HEK293 (cell line): ENCODE data around the gene FOSL1.
A peak's percentile ranks its signal among the peaks of the same experiment; 100 is the strongest.

ENCODE experiments used
- BCL11B ChIP-seq: fragments of 450-650 bp; formaldehyde crosslinking; IDR thresholded peaks from 2 replicates; pipeline ENCODE4 v1.5.1; 2016; ENCODE audit warnings: low read depth, missing biosample characterization, missing genetic modification characterization
- HOXC10 ChIP-seq: sonication (generic); formaldehyde crosslinking; IDR thresholded peaks from 2 replicates; pipeline ENCODE4 v1.8.1; 2023; ENCODE audit warnings: mild to moderate bottlenecking, missing genetic modification reagents
- IKZF3 ChIP-seq: fragments of 450-650 bp; IDR thresholded peaks from 2 replicates; pipeline ENCODE4 v1.5.0; 2018; ENCODE audit warnings: missing biosample characterization, mild to moderate bottlenecking, missing genetic modification characterization, moderate library complexity
- KLF16 ChIP-seq: fragments of 450-650 bp; formaldehyde crosslinking; IDR thresholded peaks from 2 replicates; pipeline ENCODE4 v1.5.1; 2017; ENCODE audit warnings: missing biosample characterization, missing genetic modification characterization
- SP7 ChIP-seq: fragments of 450-650 bp; formaldehyde crosslinking; IDR thresholded peaks from 2 replicates; pipeline ENCODE4 v1.5.1; 2016; ENCODE audit warnings: missing biosample characterization, missing genetic modification characterization
- ZFHX2 ChIP-seq: fragments of 450-650 bp; formaldehyde crosslinking; conservative IDR thresholded peaks from 2 replicates; pipeline ENCODE4 v1.5.1; 2016; ENCODE audit warnings: missing biosample characterization, missing genetic modification characterization
- ZFP37 ChIP-seq: fragments of 450-650 bp; formaldehyde crosslinking; IDR thresholded peaks from 2 replicates; pipeline ENCODE4 v1.5.1; 2016; ENCODE audit warnings: missing biosample characterization, missing genetic modification characterization
- ZFP69B ChIP-seq: fragments of 450-650 bp; formaldehyde crosslinking; IDR thresholded peaks from 2 replicates; pipeline ENCODE4 v1.5.1; 2016; ENCODE audit warnings: missing biosample characterization, missing genetic modification characterization
- ZNF10 ChIP-seq: fragments of 450-650 bp; formaldehyde crosslinking; IDR thresholded peaks from 2 replicates; pipeline ENCODE4 v1.5.1; 2017; ENCODE audit warnings: missing biosample characterization, missing genetic modification characterization
- ZNF121 ChIP-seq: fragments of 450-650 bp; formaldehyde crosslinking; IDR thresholded peaks from 2 replicates; pipeline ENCODE4 v1.5.1; 2016; ENCODE audit warnings: missing biosample characterization, missing genetic modification characterization
- ZNF155 ChIP-seq: fragments of 450-650 bp; formaldehyde crosslinking; IDR thresholded peaks from 2 replicates; pipeline ENCODE4 v1.5.1; 2016; ENCODE audit warnings: missing biosample characterization, missing genetic modification characterization
- ZNF157 ChIP-seq: fragments of 450-650 bp; formaldehyde crosslinking; IDR thresholded peaks from 2 replicates; pipeline ENCODE4 v1.5.1; 2016; ENCODE audit warnings: missing biosample characterization, missing genetic modification characterization
- ZNF175 ChIP-seq: fragments of 450-650 bp; formaldehyde crosslinking; IDR thresholded peaks from 2 replicates; pipeline ENCODE4 v1.5.1; 2016; ENCODE audit warnings: missing biosample characterization, missing genetic modification characterization
- ZNF184 ChIP-seq: fragments of 450-650 bp; IDR thresholded peaks from 2 replicates; pipeline ENCODE4 v1.5.1; 2018; ENCODE audit warnings: missing biosample characterization, mild to moderate bottlenecking, missing genetic modification characterization
- ZNF311 ChIP-seq: fragments of 450-650 bp; formaldehyde crosslinking; IDR thresholded peaks from 2 replicates; pipeline ENCODE4 v1.5.1; 2017; ENCODE audit warnings: missing biosample characterization, missing genetic modification characterization, borderline replicate concordance
- ZNF549 ChIP-seq: fragments of 450-650 bp; IDR thresholded peaks from 2 replicates; pipeline ENCODE4 v1.5.1; 2018; ENCODE audit warnings: missing biosample characterization, missing genetic modification characterization, mild to moderate bottlenecking, inconsistent platforms, moderate library complexity
- ZNF555 ChIP-seq: fragments of 450-650 bp; formaldehyde crosslinking; conservative IDR thresholded peaks from 2 replicates; pipeline ENCODE4 v1.5.1; 2017; ENCODE audit warnings: missing biosample characterization, mild to moderate bottlenecking, missing genetic modification characterization, inconsistent platforms
- ZNF596 ChIP-seq: fragments of 450-650 bp; IDR thresholded peaks from 2 replicates; pipeline ENCODE4 v1.5.0; 2018; ENCODE audit warnings: missing biosample characterization, mild to moderate bottlenecking, missing genetic modification characterization, moderate library complexity
- ZNF768 ChIP-seq: fragments of 450-650 bp; formaldehyde crosslinking; IDR thresholded peaks from 2 replicates; pipeline ENCODE4 v1.5.1; 2018; ENCODE audit warnings: missing biosample characterization, mild to moderate bottlenecking, missing genetic modification characterization
- ZNF776 ChIP-seq: fragments of 450-650 bp; formaldehyde crosslinking; IDR thresholded peaks from 2 replicates; pipeline ENCODE4 v1.5.0; 2017; ENCODE audit warnings: missing biosample characterization, missing genetic modification characterization, borderline replicate concordance
- ZNF830 ChIP-seq: fragments of 450-650 bp; IDR thresholded peaks from 2 replicates; pipeline ENCODE4 v1.5.0; 2018; ENCODE audit warnings: missing biosample characterization, missing genetic modification characterization, low read depth, mild to moderate bottlenecking, moderate library complexity
- ZNF843 ChIP-seq: fragments of 450-650 bp; formaldehyde crosslinking; IDR thresholded peaks from 2 replicates; pipeline ENCODE4 v1.5.1; 2016; ENCODE audit warnings: missing biosample characterization, missing genetic modification characterization
- ZSCAN30 ChIP-seq: fragments of 450-650 bp; IDR thresholded peaks from 2 replicates; pipeline ENCODE4 v1.5.1; 2018; ENCODE audit warnings: missing biosample characterization, mild to moderate bottlenecking, missing genetic modification characterization, moderate library complexity
- TF ChIP-seq, protein P1 (sequence below): fragments of 450-650 bp; formaldehyde crosslinking; IDR thresholded peaks from 2 replicates; pipeline ENCODE4 v1.5.1; 2017; ENCODE audit warnings: missing biosample characterization, missing genetic modification characterization
- TF ChIP-seq, protein P2 (sequence below): fragments of 450-650 bp; formaldehyde crosslinking; IDR thresholded peaks from 2 replicates; pipeline ENCODE4 v1.5.1; 2016; ENCODE audit warnings: missing biosample characterization, missing genetic modification characterization
- TF ChIP-seq, protein P3 (sequence below): fragments of 450-650 bp; formaldehyde crosslinking; IDR thresholded peaks from 2 replicates; pipeline ENCODE4; 2016; ENCODE audit warnings: missing biosample characterization, missing genetic modification characterization
- TF ChIP-seq, protein P4 (sequence below): fragments of 450-650 bp; formaldehyde crosslinking; IDR thresholded peaks from 2 replicates; pipeline ENCODE4 v1.5.1; 2016; ENCODE audit warnings: missing biosample characterization, missing genetic modification characterization
- TF ChIP-seq, protein P5 (sequence below): fragments of 450-650 bp; formaldehyde crosslinking; conservative IDR thresholded peaks from 2 replicates; pipeline ENCODE4 v1.5.1; 2016; ENCODE audit warnings: low read depth, missing biosample characterization, missing genetic modification characterization

FOSL1 gene

DNA sequence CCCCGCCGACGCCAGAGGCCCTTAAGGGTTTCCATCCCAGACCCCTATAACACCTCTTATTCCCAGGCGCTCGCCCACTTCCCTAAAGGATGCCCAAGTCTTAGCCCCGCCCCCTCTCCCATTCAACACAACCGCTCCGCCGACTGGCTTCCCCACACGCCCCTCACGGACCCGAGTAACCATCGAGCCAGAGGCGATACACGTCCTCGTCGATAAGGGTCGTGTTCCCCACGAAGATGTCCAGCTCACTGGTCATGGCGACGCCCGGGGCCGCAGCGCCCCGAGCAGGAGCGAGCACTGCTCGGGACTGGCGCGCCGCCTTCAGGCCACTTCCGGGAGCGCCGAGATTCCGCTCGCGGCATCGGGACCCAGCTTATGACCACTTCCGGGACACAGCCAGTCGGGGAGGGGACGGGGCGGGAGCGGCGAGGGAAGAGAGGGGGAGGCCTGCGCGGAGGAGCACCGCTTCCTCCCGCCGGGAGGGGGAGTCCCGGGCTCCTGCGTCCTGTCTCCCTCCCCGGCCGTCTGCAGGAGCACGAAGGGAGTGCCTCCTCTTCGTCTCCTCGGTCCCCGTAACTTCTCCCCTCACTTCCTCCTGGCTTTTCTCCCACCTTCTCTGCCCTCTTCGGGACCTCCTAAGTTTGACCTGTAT is 11.9 kb downstream of the FOSL1 start, which contains the start of gene FIBP (continued):
- TF ChIP-seq ZNF776 (tag by site-specific recombination) (no peak), ZNF549 (tag by site-specific recombination) (no peak), ZNF157 (no peak), BCL11B (tag by site-specific recombination) (0 out of 2 replicates have a peak, but pooled peaks have one; percentile 45), ZFHX2 (peak; percentile 59), ZFP69B (tag by site-specific recombination) (peak; percentile 12; the same call in 1 of the 2 replicates), ZFP37 (tag by site-specific recombination) (peak; percentile 57; the same call in 1 of the 2 replicates), ZNF121 (no peak), ZNF843 (tag by site-specific recombination) (peak; percentile 57; the same call in 1 of the 2 replicates), KLF16 (peak; percentile 49; the same call in 1 of the 2 replicates), ZNF830 (tag by site-specific recombination) (no peak), SP7 (tag by site-specific recombination) (peak; percentile 72), ZNF768 (tag by site-specific recombination) (no peak), ZNF10 (no peak), ZNF184 (tag by site-specific recombination) (no peak), ZNF555 (no peak), ZSCAN30 (tag by site-specific recombination) (peak; percentile 53; the same call in 1 of the 2 replicates), ZNF311 (tag by site-specific recombination) (no peak), ZNF596 (tag by site-specific recombination) (no peak), ZNF155 (tag by site-specific recombination) (no peak), ZNF175 (no peak), HOXC10 (CRISPR knock-in tag) (no peak), IKZF3 (tag by site-specific recombination) (peak; percentile 52)
- TF ChIP-seq, protein P1, sequence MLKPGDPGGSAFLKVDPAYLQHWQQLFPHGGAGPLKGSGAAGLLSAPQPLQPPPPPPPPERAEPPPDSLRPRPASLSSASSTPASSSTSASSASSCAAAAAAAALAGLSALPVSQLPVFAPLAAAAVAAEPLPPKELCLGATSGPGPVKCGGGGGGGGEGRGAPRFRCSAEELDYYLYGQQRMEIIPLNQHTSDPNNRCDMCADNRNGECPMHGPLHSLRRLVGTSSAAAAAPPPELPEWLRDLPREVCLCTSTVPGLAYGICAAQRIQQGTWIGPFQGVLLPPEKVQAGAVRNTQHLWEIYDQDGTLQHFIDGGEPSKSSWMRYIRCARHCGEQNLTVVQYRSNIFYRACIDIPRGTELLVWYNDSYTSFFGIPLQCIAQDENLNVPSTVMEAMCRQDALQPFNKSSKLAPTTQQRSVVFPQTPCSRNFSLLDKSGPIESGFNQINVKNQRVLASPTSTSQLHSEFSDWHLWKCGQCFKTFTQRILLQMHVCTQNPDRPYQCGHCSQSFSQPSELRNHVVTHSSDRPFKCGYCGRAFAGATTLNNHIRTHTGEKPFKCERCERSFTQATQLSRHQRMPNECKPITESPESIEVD (tag by site-specific recombination), result no peak
- TF ChIP-seq, protein P2, sequence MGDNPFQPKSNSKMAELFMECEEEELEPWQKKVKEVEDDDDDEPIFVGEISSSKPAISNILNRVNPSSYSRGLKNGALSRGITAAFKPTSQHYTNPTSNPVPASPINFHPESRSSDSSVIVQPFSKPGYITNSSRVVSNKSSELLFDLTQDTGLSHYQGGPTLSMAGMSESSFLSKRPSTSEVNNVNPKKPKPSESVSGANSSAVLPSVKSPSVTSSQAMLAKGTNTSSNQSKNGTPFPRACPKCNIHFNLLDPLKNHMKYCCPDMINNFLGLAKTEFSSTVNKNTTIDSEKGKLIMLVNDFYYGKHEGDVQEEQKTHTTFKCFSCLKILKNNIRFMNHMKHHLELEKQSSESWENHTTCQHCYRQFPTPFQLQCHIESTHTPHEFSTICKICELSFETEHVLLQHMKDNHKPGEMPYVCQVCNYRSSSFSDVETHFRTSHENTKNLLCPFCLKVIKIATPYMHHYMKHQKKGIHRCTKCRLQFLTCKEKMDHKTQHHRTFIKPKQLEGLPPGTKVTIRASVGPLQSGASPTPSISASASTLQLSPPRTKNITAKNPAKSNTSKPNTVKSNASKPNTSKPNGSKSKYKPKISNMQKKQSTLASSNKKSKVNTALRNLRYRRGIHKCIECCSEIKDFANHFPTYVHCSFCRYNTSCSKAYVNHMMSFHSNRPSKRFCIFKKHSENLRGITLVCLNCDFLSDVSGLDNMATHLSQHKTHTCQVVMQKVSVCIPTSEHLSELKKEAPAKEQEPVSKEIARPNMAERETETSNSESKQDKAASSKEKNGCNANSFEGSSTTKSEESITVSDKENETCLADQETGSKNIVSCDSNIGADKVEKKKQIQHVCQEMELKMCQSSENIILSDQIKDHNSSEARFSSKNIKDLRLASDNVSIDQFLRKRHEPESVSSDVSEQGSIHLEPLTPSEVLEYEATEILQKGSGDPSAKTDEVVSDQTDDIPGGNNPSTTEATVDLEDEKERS (tag by site-specific recombination), result no peak
- TF ChIP-seq, protein P3, sequence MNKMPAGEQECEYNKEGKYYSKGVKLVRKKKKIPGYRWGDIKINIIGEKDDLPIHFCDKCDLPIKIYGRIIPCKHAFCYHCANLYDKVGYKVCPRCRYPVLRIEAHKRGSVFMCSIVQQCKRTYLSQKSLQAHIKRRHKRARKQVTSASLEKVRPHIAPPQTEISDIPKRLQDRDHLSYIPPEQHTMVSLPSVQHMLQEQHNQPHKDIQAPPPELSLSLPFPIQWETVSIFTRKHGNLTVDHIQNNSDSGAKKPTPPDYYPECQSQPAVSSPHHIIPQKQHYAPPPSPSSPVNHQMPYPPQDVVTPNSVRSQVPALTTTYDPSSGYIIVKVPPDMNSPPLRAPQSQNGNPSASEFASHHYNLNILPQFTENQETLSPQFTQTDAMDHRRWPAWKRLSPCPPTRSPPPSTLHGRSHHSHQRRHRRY (tag by site-specific recombination), result no peak
- TF ChIP-seq, protein P4, sequence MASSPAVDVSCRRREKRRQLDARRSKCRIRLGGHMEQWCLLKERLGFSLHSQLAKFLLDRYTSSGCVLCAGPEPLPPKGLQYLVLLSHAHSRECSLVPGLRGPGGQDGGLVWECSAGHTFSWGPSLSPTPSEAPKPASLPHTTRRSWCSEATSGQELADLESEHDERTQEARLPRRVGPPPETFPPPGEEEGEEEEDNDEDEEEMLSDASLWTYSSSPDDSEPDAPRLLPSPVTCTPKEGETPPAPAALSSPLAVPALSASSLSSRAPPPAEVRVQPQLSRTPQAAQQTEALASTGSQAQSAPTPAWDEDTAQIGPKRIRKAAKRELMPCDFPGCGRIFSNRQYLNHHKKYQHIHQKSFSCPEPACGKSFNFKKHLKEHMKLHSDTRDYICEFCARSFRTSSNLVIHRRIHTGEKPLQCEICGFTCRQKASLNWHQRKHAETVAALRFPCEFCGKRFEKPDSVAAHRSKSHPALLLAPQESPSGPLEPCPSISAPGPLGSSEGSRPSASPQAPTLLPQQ (tag by site-specific recombination), result peak; percentile 60
- TF ChIP-seq, protein P5, sequence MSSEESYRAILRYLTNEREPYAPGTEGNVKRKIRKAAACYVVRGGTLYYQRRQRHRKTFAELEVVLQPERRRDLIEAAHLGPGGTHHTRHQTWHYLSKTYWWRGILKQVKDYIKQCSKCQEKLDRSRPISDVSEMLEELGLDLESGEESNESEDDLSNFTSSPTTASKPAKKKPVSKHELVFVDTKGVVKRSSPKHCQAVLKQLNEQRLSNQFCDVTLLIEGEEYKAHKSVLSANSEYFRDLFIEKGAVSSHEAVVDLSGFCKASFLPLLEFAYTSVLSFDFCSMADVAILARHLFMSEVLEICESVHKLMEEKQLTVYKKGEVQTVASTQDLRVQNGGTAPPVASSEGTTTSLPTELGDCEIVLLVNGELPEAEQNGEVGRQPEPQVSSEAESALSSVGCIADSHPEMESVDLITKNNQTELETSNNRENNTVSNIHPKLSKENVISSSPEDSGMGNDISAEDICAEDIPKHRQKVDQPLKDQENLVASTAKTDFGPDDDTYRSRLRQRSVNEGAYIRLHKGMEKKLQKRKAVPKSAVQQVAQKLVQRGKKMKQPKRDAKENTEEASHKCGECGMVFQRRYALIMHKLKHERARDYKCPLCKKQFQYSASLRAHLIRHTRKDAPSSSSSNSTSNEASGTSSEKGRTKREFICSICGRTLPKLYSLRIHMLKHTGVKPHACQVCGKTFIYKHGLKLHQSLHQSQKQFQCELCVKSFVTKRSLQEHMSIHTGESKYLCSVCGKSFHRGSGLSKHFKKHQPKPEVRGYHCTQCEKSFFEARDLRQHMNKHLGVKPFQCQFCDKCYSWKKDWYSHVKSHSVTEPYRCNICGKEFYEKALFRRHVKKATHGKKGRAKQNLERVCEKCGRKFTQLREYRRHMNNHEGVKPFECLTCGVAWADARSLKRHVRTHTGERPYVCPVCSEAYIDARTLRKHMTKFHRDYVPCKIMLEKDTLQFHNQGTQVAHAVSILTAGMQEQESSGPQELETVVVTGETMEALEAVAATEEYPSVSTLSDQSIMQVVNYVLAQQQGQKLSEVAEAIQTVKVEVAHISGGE (tag by site-specific recombination), result peak; percentile 96
